Measurements from ENCODE around the gene RAP1GAP2. TPM values are rescaled to one million over a fixed set of nuclear protein-coding genes. Genes with fewer than 3 reads are reported as not detected.

Gene RAP1GAP2
- total RNA-seq, 4 donors from 2014 or later: 30.6 to 60.2 (median 41.9) TPM

GRCh38 chr17:2847381-2848333 lies 51.4 kb downstream of the RAP1GAP2 start:
- H3K9me3 ChIP-seq: no peaks in the 10 kb centered on the region
- TF ChIP-seq CTCF (IDR thresholded peaks at IDR 0.05): no peak
- no peak for TF ChIP-seq POLR2A (IDR thresholded peaks at IDR 0.05)
- DNase-seq: no peak
- peaks cover 0 to 17% (median 3%) of the 10 kb centered on the region in 4 donors for H3K4me1 ChIP-seq
- no peaks in the 10 kb centered on the region for H3K36me3 ChIP-seq
- H3K27me3 ChIP-seq: no peaks in the 10 kb centered on the region
- H3K27ac ChIP-seq: no peak overlapping the region
- H3K4me3 ChIP-seq: no peak overlapping the region

GRCh38 chr17:2849327-2849670 lies 53.1 kb downstream of the RAP1GAP2 start:
- DNase-seq: no peak
- H3K36me3 ChIP-seq: no peaks in the 10 kb centered on the region

GRCh38 chr17:2850991-2851390 lies 54.8 kb downstream of the RAP1GAP2 start:
- Histone ChIP-seq H3K9me3 (no peaks in the 10 kb centered on the region), H3K4me3 (no peak overlapping the region), H3K27ac (no peak overlapping the region), H3K27me3 (no peaks in the 10 kb centered on the region), H3K4me1 (peaks cover 0 to 35% (median 9%) of the 10 kb centered on the region in 4 donors), H3K36me3 (no peaks in the 10 kb centered on the region)
- no peak for TF ChIP-seq POLR2A (IDR thresholded peaks at IDR 0.05)
- no peak for TF ChIP-seq CTCF (IDR thresholded peaks at IDR 0.05)
- no peak for DNase-seq

More at GRCh38 chr17:2849327-2849670, 53.1 kb downstream of the RAP1GAP2 start:
- Histone ChIP-seq H3K27me3 (no peaks in the 10 kb centered on the region), H3K4me1 (peaks cover 0 to 27% (median 7%) of the 10 kb centered on the region in 4 donors), H3K4me3 (no peak overlapping the region), H3K27ac (no peak overlapping the region), H3K9me3 (no peaks in the 10 kb centered on the region)
- TF ChIP-seq POLR2A (IDR thresholded peaks at IDR 0.05): no peak
- TF ChIP-seq CTCF (IDR thresholded peaks at IDR 0.05): no peak

GRCh38 chr17:2851615-2852014 lies 55.4 kb downstream of the RAP1GAP2 start:
- Histone ChIP-seq H3K9me3 (no peaks in the 10 kb centered on the region), H3K27me3 (no peaks in the 10 kb centered on the region), H3K27ac (no peak overlapping the region), H3K4me1 (peaks cover 0 to 38% (median 9%) of the 10 kb centered on the region in 4 donors), H3K4me3 (no peak overlapping the region), H3K36me3 (no peaks in the 10 kb centered on the region)
- TF ChIP-seq CTCF (IDR thresholded peaks at IDR 0.05) (no peak), POLR2A (IDR thresholded peaks at IDR 0.05) (no peak)
- no peak for DNase-seq

- H3K27ac ChIP-seq: peak overlapping the region in 1 of 4 donors; percentile 77
- H3K9me3 ChIP-seq: no peaks in the 10 kb centered on the region
Observed at GRCh38 chr17:2852221-2852620, 56.0 kb downstream of the RAP1GAP2 start.

More at GRCh38 chr17:2852221-2852620, 56.0 kb downstream of the RAP1GAP2 start:
- H3K4me3 ChIP-seq: no peak overlapping the region
- DNase-seq: no peak
- TF ChIP-seq POLR2A (IDR thresholded peaks at IDR 0.05) (no peak), CTCF (IDR thresholded peaks at IDR 0.05) (no peak)
- H3K4me1 ChIP-seq: peaks cover 0 to 39% (median 9%) of the 10 kb centered on the region in 4 donors
- H3K27me3 ChIP-seq: no peaks in the 10 kb centered on the region
- H3K36me3 ChIP-seq: no peaks in the 10 kb centered on the region

Measured in Peyer's patch (tissue), 4 donors.